ENCODE results near the gene ADAMTSL5. TPM values are rescaled to one million over a fixed set of nuclear protein-coding genes. Genes with fewer than 3 reads are reported as not detected.
"Not testable (repeated sequence)": the region's sequence is repeated elsewhere in the genome, so short reads cannot be mapped to it uniquely, and the experiment has no call there.

ADAMTSL5 gene
- polyA plus RNA-seq, 12 donors, result 10.4 to 20.2 (median 14.7) TPM; not detected in 1

DNA sequence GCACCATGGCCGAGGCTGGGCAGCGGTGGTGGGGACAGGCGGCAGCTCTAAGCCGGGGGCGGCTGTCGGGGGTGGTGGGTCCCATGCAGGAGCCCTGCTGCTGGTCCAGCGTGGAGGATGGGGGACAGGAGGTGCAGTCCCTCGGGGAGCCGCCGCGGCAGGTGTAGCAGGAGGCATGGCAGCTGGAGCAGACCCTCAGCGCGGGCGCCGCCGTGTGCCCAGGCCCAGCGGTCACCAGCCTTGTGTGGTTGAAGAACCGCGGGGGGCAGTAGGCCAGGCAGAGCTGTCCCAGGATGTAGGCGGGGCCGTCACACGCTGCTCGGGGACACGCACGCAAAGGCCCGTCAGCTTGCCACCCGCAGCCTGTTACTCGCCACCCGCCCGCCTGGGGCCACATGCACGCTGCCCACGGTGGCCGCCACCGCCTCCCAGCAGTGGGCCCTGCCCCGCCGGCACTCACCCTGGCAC lies 30.9 kb downstream of the ADAMTSL5 start:
- no peak for DNase-seq

GRCh38 chr19:1481224-1481892 lies 31.5 kb downstream of the ADAMTSL5 start:
- no peak for DNase-seq

GRCh38 chr19:1478934-1479707 lies 33.7 kb downstream of the ADAMTSL5 start, which contains the start of gene C19orf25:
C19orf25 (minus strand) TSS chr19:1479215; CDS start chr19:1478903, 312 bp downstream.
- DNase-seq, result peak; percentile 95

GRCh38 chr19:1477056-1477455 lies 35.8 kb downstream of the ADAMTSL5 start:
- DNase-seq, result not testable (repeated sequence)

GRCh38 chr19:1475751-1476437 lies 36.9 kb downstream of the ADAMTSL5 start:
- DNase-seq, result no peak

- no peak for DNase-seq
Measured at GRCh38 chr19:1474765-1475351, 38.0 kb downstream of the ADAMTSL5 start.

DNA sequence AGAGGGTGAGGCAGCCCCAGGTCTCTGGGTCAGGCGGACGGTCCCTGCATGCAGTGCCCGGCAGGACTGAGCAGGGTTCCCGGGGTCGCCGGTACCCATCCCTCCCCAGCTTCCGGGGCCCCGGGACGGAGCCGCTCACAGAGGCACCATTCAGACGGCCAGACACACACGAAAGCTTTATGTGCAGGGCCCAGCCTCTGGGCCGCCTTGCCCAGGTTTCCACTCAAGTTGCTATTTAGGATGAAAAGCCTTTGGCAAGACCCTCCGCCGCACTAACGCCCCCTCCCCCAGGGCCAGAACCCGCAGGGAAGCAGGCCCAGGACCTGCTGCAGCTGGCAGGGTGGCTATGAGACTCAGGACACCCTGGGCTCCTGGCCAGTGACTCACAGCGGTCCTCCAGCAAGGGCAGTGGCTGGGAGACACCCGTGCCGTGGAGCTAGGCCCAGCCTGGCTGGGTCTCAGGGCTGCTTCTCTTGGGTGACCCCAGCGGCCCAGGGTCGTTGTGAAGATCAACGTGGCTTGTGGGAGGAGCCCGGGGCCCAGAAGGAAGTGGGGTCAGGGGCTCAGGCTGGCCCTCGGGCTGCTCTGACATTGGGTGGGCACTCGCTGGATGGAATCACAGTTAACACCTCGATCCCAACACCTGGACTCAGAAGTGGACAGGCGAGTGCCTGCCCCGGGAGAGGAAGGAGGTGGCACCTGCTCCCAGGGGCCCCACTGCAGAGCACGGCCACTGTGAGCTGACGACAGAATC lies 38.6 kb downstream of the ADAMTSL5 start:
- no peak for DNase-seq

GRCh38 chr19:1473085-1473851 lies 39.6 kb downstream of the ADAMTSL5 start:
- DNase-seq, result no peak

- DNase-seq, result no peak
Measured at GRCh38 chr19:1472231-1473084, 40.4 kb downstream of the ADAMTSL5 start.

- DNase-seq, result no peak
Measured at GRCh38 chr19:1471515-1472160, 41.2 kb downstream of the ADAMTSL5 start.

DNA sequence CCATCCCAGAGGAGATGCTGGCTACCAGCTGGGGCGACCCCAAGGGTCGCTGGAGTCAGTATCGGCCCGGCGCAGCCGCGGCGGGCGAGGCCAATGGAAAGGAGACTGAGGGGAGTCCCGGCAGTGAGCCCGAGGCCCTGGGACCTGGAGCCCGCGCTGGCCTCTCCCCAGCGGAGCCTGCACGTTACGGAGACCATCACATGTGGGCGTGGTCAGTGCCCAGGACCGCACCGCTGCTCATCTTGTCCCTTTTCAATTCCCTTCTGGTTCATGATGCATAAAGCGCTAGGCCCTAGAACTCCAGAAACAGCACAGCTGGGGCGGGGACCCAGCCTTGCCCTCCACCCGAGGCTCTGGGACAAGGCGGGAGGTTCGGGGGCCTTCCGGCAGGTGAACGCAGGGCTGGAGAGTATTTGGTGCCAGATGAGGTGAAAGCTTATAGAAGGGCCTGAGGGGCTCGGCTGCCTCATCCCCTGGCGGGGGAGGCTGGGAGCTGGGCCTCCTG lies 41.8 kb downstream of the ADAMTSL5 start:
- DNase-seq, result no peak

DNA sequence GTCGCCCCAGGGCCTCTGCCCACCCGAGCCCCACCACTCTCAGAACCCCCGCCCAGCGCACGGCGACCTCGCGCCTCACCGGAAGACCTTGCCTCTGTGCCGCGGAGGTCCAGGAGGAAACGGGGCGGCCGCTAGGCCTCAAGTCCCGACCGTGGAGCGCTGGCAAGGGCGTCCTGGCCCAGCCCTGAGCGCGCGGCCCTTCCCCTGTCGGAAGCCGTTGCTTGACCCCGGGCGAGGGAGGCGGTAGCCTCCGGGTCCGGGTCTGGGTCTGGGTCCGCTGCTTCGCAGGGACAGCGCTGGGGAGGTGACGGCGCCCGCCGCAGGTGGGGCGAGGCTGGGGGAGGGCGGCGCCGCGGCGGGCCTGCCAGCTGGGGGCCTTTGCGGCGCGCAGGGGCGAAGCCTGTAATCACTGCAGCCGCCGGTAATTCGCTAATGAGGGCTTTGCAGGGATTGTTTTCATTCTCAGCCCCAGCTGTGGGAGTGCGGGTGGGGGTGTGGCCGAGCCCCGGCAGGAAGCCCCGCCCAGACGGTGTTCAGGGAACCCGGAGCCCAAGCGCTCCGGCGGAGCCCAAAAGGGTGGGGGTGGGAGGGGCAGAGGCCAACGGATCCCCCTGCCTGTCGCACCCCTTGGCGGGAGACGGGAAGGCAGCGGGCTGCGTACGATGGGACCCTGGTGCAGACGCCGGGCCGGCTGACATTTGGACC lies 42.4 kb downstream of the ADAMTSL5 start:
- DNase-seq, result no peak

DNA sequence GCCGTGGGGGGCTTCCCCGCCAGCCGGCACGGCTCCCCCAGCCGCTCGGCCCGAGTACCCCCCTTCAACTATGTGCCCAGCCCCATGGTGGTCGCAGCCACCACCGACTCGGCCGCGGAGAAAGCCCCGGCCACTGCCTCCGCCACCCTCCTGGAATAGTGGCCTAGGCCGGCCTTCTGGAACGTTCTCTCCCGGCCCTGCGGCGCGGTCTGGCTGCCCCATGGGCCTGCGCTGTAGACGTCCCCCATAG lies 42.8 kb downstream of the ADAMTSL5 start:
- no peak for DNase-seq

DNA sequence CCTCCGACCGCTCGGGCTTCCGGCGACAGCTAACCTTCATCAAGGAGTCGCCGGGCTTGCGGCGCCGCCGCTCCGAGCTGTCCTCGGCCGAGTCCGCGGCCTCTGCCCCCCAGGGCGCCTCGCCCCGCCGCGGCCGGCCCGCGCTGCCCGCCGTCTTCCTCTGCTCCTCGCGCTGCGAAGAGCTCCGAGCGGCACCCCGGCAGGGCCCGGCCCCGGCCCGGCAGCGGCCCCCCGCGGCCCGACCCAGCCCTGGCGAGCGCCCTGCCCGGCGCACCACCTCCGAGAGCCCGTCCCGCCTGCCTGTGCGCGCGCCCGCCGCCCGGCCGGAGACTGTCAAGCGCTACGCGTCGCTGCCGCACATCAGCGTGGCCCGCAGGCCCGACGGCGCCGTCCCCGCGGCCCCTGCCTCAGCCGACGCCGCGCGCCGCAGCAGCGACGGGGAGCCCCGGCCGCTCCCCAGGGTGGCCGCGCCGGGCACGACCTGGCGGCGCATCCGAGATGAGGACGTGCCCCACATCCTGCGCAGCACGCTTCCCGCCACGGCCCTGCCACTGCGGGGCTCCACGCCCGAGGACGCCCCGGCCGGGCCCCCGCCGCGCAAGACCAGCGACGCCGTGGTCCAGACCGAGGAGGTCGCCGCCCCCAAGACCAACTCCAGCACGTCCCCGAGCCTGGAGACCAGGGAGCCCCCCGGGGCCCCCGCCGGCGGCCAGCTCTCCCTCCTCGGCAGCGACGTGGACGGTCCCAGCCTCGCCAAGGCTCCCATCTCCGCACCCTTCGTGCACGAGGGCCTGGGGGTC lies 43.4 kb downstream of the ADAMTSL5 start:
- DNase-seq, result no peak

DNA sequence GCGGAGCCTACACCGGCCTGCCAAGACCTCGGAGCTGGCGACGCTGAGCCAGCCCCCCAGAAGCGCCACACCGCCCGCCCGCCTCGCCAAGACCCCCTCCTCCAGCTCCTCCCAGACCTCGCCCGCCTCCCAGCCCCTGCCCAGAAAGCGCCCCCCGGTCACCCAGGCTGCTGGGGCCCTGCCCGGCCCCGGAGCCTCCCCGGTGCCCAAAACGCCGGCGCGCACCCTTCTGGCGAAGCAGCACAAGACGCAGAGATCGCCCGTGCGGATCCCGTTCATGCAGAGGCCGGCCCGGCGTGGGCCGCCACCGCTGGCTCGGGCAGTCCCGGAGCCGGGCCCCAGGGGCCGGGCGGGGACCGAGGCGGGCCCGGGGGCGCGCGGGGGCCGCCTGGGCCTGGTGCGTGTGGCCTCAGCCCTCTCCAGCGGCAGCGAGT lies 44.0 kb downstream of the ADAMTSL5 start:
- no peak for DNase-seq

DNA sequence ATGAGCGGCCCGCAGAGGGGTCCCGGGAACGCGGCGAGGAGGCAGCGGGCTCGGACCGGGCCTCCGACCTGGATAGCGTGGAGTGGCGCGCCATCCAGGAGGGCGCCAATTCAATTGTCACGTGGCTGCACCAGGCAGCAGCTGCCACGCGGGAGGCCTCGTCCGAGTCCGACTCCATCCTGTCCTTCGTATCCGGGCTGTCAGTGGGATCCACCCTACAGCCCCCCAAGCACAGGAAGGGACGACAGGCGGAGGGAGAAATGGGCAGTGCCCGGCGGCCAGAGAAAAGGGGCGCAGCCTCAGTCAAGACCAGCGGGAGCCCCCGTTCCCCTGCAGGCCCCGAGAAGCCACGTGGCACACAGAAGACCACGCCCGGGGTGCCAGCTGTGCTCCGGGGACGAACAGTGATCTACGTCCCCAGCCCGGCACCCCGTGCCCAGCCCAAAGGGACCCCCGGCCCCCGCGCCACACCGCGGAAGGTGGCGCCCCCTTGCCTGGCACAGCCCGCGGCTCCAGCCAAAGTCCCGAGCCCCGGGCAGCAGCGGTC lies 44.5 kb downstream of the ADAMTSL5 start:
- DNase-seq, result no peak

Measured in muscle of arm (tissue), 12 donors.